ENCODE results near the gene DPEP2. TPM values are rescaled to one million over a fixed set of nuclear protein-coding genes. Genes with fewer than 3 reads are reported as not detected.

The DPEP2 gene
- total and polyA plus RNA-seq, 2 experiments from 2014 or later = not detected

GRCh38 chr16:68015681-68016080 lies 16.4 kb upstream of the DPEP2 start, which contains the start of gene DPEP2NB:
DPEP2NB (minus strand) TSS chr16:68015911; CDS start chr16:68015770, 141 bp downstream.
- Mint-ChIP-seq H3K4me3 (no peak within 1 kb of the TSS), H3K9me3 (no peaks in the 10 kb centered on the region; the same call in 2 of the 3 replicates), H3K36me3 (ENCODE audit: low read depth) (no peaks in the 10 kb centered on the region), H3K27ac (no peak within 1 kb of the TSS), H3K4me1 (no peaks in the 10 kb centered on the region), H3K27me3 (ENCODE audit: insufficient read depth, low read depth, poor library complexity) (peaks cover 11% of the 10 kb centered on the region)
- H3K27ac ChIP-seq (ENCODE audit: low read depth) = no peak within 1 kb of the TSS
- no peak within 1 kb of the TSS for H3K4me3 ChIP-seq
- ATAC-seq = no peak
- H3K36me3 ChIP-seq (ENCODE audit: insufficient read depth) = no peaks in the 10 kb centered on the region
- H3K27me3 ChIP-seq (ENCODE audit: insufficient read depth) = no peaks in the 10 kb centered on the region
- H3K4me2 ChIP-seq = no peak within 1 kb of the TSS
- peak within 1 kb of the TSS; percentile 72; the same call in 1 of the 2 replicates for H2AFZ ChIP-seq
- no peaks in the 10 kb centered on the region for H3F3A ChIP-seq (replicated peaks; ENCODE audit: low read depth)
- DNase-seq (ENCODE audit: low spot score) = no peak
- no peaks in the 10 kb centered on the region for H4K20me1 ChIP-seq (replicated peaks; ENCODE audit: insufficient read depth)
- no peaks in the 10 kb centered on the region for H3K79me2 ChIP-seq (replicated peaks; ENCODE audit: insufficient read depth)
- H3K9me2 ChIP-seq (ENCODE audit: insufficient read depth) = no peaks in the 10 kb centered on the region
- no peak for TF ChIP-seq CTCF (conservative IDR thresholded peaks at IDR 0.05; ENCODE audit: low read depth in 2 of 2)
- TF ChIP-seq EZH2phosphoT487 (IDR thresholded peaks at IDR 0.05; ENCODE audit: unreplicated experiment) = no peak
- TF ChIP-seq JUNB (IDR thresholded peaks at IDR 0.05; ENCODE audit: unreplicated experiment) = no peak
- no peak for TF ChIP-seq NANOG (IDR thresholded peaks at IDR 0.05; ENCODE audit: borderline replicate concordance)
- no peak for TF ChIP-seq REST (IDR thresholded peaks at IDR 0.05; ENCODE audit: unreplicated experiment)
- TF ChIP-seq POLR2AphosphoS5 (IDR thresholded peaks at IDR 0.05; ENCODE audit: low read depth) = no peak
- TF ChIP-seq CREB1 (CRISPR knock-in tag; IDR thresholded peaks at IDR 0.05; ENCODE audit: low read depth) = no peak
- no peaks in the 10 kb centered on the region for H3K4me1 ChIP-seq (ENCODE audit: insufficient read depth)

- no peak for ATAC-seq
- TF ChIP-seq CREB1 (CRISPR knock-in tag; IDR thresholded peaks at IDR 0.05; ENCODE audit: low read depth) (no peak), STAT1 (IDR thresholded peaks at IDR 0.05; ENCODE audit: unreplicated experiment) (no peak), JUNB (IDR thresholded peaks at IDR 0.05; ENCODE audit: unreplicated experiment) (no peak), ETS1 (IDR thresholded peaks at IDR 0.05) (no peak), CTCF (conservative IDR thresholded peaks at IDR 0.05; ENCODE audit: low read depth in 2 of 2) (no peak), POLR2AphosphoS5 (IDR thresholded peaks at IDR 0.05; ENCODE audit: low read depth) (no peak), EZH2 (IDR thresholded peaks at IDR 0.05; ENCODE audit: low read depth, unreplicated experiment) (no peak), ZNF331 (CRISPR knock-in tag; IDR thresholded peaks at IDR 0.05; ENCODE audit: low read depth) (no peak), REST (IDR thresholded peaks at IDR 0.05; ENCODE audit: unreplicated experiment) (no peak), NANOG (IDR thresholded peaks at IDR 0.05; ENCODE audit: borderline replicate concordance) (no peak), EZH2phosphoT487 (IDR thresholded peaks at IDR 0.05; ENCODE audit: unreplicated experiment) (no peak)
Observed at GRCh38 chr16:68013440-68013839, 14.2 kb upstream of the DPEP2 start.

More at GRCh38 chr16:68013440-68013839, 14.2 kb upstream of the DPEP2 start:
- H2AFZ ChIP-seq = no peak overlapping the region
- H3K36me3 ChIP-seq (ENCODE audit: insufficient read depth) = no peaks in the 10 kb centered on the region
- Mint-ChIP-seq H3K27ac (no peak overlapping the region), H3K4me3 (no peak overlapping the region), H3K36me3 (ENCODE audit: low read depth) (no peaks in the 10 kb centered on the region), H3K27me3 (ENCODE audit: insufficient read depth, low read depth, poor library complexity) (peaks cover 20% of the 10 kb centered on the region), H3K4me1 (peaks cover 7% of the 10 kb centered on the region), H3K9me3 (no peaks in the 10 kb centered on the region; the same call in 2 of the 3 replicates)
- H3K9me2 ChIP-seq (ENCODE audit: insufficient read depth) = no peaks in the 10 kb centered on the region
- no peak overlapping the region for H3K27ac ChIP-seq (ENCODE audit: low read depth)
- H3F3A ChIP-seq (replicated peaks; ENCODE audit: low read depth) = no peaks in the 10 kb centered on the region
- no peaks in the 10 kb centered on the region for H3K4me1 ChIP-seq (ENCODE audit: insufficient read depth)
- H3K79me2 ChIP-seq (replicated peaks; ENCODE audit: insufficient read depth) = no peaks in the 10 kb centered on the region
- no peak overlapping the region for H3K4me3 ChIP-seq
- no peaks in the 10 kb centered on the region for H4K20me1 ChIP-seq (replicated peaks; ENCODE audit: insufficient read depth)
- DNase-seq (ENCODE audit: low spot score) = no peak
- H3K4me2 ChIP-seq = no peak overlapping the region
- H3K27me3 ChIP-seq (ENCODE audit: insufficient read depth) = no peaks in the 10 kb centered on the region

Data from GM23338 (cell line).